IPS DF 6.9 (cell line): ENCODE results near the gene TNFRSF1B.
"Not testable (repeated sequence)": the region's sequence is repeated elsewhere in the genome, so short reads cannot be mapped to it uniquely, and the experiment has no call there.

ENCODE experiments used
- DNase-seq: peaks from one replicate; pipeline ENCODE4 v3.0.0-alpha.2; 2013; ENCODE audit warnings: low read depth, low spot score
- H3K27ac ChIP-seq: one replicate; pipeline ENCODE4 v1.5.1; 2013; ENCODE audit warnings: low read length, control low read depth
- H3K27me3 ChIP-seq: 2 replicates; pipeline ENCODE4 v1.6.1; 2013; ENCODE audit warnings: mild to moderate bottlenecking, low read length; ENCODE audit not compliant: control insufficient read depth, insufficient read depth
- H3K36me3 ChIP-seq: 2 replicates; pipeline ENCODE4 v1.6.1; 2013; ENCODE audit warnings: low read length; ENCODE audit not compliant: control insufficient read depth, insufficient read depth
- H3K4me1 ChIP-seq: 2 replicates; pipeline ENCODE4 v1.6.1; 2013; ENCODE audit warnings: low read length; ENCODE audit not compliant: control insufficient read depth, insufficient read depth
- H3K4me3 ChIP-seq: 2 replicates; pipeline ENCODE4 v1.5.1; 2013; ENCODE audit warnings: mild to moderate bottlenecking, low read length
- H3K9me3 ChIP-seq: 2 replicates; pipeline ENCODE4 v1.6.1; 2013; ENCODE audit warnings: low read length, inconsistent platforms; ENCODE audit not compliant: control insufficient read depth, insufficient read depth
- WGBS: extraction: QIAGEN DNeasy Blood & Tissue Kit; methylation state at CpG from one replicate; pipeline ENCODE4 v1.1.7; 2013; ENCODE audit warnings: mixed read lengths, missing lambda C conversion rate; ENCODE audit not compliant: insufficient read length, insufficient coverage; 5-methylcytosine and 5-hydroxymethylcytosine counted together

Gene TNFRSF1B

DNA sequence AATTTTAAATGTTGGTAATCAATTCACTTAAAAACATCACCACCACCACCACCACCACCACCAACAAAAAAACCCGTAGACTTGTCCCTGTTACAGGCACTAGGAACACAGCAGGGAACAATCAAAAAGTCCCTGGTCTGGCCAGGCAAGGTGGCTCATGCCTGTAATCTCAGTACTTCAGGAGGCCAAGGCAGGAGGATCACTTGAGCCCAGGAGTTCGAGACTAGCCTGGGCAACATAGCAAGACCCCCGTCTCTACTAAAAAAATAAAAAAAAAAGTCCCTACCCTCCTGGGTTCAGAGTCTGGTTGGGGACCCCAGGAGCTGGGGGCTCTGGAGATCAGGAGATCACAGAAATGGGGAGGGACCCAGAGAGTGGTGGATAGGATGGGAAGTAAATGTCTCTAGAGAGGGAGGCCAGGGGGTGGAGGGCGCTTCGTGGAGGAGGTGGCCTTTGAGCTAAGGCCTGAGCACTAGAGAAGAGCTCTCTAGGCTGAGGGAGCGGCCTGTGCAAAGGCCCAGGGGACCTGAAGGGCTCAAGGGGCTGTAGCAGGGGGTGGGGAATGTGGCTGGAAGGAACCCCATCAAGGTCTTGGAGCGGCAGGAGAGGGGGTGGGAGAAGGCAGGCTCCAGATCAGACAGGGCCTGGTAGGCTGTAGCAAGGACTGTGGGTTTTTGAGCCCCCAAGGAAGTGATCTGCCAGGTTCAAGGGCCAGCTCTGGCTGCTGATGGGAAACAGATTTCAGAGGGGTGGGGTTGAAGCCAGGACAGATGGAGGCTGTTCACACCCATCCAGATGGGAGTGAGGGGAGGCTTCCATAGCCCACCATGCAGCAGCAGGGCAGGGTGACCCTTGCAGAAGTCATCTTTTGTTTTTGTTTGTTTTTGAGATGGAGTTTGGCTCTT lies 38.2 kb downstream of the TNFRSF1B start:
- DNase-seq: no peak
- no CpG with 5 or more reads among the region's 7 CpGs for WGBS
- Histone ChIP-seq H3K27ac (no peak overlapping the region), H3K4me3 (no peak overlapping the region), H3K9me3 (no peaks in the 10 kb centered on the region), H3K4me1 (peaks cover 5% of the 10 kb centered on the region), H3K36me3 (no peaks in the 10 kb centered on the region; the same call in 1 of the 2 replicates), H3K27me3 (no peaks in the 10 kb centered on the region)

DNA sequence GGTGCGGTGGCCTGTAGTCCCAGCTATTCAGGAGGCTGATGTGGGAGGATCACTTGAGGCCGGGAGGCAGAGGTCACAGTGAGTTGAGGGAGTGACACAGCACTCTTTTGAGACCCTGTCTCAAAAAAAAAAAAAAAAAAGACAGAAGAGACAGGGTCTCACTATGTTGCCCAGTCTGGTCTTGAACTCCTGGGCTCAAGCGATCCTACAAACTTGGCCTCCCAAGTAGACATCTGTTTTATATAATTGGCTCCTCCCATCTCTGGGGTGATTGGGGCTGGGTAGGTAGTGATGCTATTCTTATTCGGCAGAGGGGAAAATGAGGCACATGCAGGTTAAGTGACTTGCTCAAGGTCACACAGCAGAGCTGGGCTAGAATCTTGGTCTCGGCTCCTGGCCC lies 39.4 kb downstream of the TNFRSF1B start:
- Histone ChIP-seq H3K4me3 (no peak overlapping the region), H3K4me1 (peaks cover 5% of the 10 kb centered on the region)
- WGBS: no CpG with 5 or more reads among the region's 5 CpGs

DNA sequence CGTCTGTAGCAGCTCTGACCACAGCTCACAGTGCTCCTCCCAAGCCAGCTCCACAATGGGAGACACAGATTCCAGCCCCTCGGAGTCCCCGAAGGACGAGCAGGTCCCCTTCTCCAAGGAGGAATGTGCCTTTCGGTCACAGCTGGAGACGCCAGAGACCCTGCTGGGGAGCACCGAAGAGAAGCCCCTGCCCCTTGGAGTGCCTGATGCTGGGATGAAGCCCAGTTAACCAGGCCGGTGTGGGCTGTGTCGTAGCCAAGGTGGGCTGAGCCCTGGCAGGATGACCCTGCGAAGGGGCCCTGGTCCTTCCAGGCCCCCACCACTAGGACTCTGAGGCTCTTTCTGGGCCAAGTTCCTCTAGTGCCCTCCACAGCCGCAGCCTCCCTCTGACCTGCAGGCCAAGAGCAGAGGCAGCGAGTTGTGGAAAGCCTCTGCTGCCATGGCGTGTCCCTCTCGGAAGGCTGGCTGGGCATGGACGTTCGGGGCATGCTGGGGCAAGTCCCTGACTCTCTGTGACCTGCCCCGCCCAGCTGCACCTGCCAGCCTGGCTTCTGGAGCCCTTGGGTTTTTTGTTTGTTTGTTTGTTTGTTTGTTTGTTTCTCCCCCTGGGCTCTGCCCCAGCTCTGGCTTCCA lies 40.1 kb downstream of the TNFRSF1B start:
- Histone ChIP-seq H3K4me3 (no peak overlapping the region), H3K27ac (no peak overlapping the region), H3K4me1 (peaks cover 5% of the 10 kb centered on the region), H3K27me3 (no peaks in the 10 kb centered on the region), H3K36me3 (no peaks in the 10 kb centered on the region; the same call in 1 of the 2 replicates), H3K9me3 (no peaks in the 10 kb centered on the region)
- no CpG with 5 or more reads among the region's 17 CpGs for WGBS
- DNase-seq: no peak

More for the DNA sequence above, 39.4 kb downstream of the TNFRSF1B start:
- Histone ChIP-seq H3K27me3 (no peaks in the 10 kb centered on the region), H3K9me3 (no peaks in the 10 kb centered on the region), H3K27ac (no peak overlapping the region), H3K36me3 (no peaks in the 10 kb centered on the region; the same call in 1 of the 2 replicates)
- no peak for DNase-seq

DNA sequence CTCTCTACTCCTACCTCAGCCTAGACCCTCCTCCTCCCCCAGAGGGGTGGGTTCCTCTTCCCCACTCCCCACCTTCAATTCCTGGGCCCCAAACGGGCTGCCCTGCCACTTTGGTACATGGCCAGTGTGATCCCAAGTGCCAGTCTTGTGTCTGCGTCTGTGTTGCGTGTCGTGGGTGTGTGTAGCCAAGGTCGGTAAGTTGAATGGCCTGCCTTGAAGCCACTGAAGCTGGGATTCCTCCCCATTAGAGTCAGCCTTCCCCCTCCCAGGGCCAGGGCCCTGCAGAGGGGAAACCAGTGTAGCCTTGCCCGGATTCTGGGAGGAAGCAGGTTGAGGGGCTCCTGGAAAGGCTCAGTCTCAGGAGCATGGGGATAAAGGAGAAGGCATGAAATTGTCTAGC lies 41.5 kb downstream of the TNFRSF1B start:
- Histone ChIP-seq H3K9me3 (no peaks in the 10 kb centered on the region), H3K4me3 (no peak overlapping the region), H3K27me3 (no peaks in the 10 kb centered on the region), H3K4me1 (peaks cover 5% of the 10 kb centered on the region), H3K36me3 (no peaks in the 10 kb centered on the region), H3K27ac (no peak overlapping the region)
- DNase-seq: no peak
- no CpG with 5 or more reads among the region's 6 CpGs for WGBS

DNA sequence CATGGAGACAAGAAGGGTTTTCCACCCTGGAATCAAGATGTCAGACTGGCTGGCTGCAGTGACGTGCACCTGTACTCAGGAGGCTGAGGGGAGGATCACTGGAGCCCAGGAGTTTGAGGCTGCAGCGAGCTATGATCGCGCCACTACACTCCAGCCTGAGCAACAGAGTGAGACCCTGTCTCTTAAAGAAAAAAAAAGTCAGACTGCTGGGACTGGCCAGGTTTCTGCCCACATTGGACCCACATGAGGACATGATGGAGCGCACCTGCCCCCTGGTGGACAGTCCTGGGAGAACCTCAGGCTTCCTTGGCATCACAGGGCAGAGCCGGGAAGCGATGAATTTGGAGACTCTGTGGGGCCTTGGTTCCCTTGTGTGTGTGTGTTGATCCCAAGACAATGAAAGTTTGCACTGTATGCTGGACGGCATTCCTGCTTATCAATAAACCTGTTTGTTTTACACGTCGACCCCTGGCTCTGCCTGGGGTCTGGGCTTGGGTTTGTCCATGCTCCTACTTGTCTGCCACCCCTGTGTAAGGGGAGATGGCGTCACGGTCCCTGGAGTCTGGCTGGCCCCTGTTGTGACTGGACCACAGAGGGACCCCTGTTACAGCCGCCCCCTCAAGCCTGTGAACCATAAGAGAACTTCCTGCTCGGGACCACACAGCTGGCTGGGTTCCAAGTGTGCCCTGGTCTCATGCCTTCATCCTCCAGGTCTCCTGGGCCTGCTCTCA lies 42.1 kb downstream of the TNFRSF1B start:
- Histone ChIP-seq H3K27ac (no peak overlapping the region), H3K4me1 (peaks cover 5% of the 10 kb centered on the region), H3K9me3 (no peaks in the 10 kb centered on the region), H3K36me3 (no peaks in the 10 kb centered on the region), H3K27me3 (no peaks in the 10 kb centered on the region), H3K4me3 (no peak overlapping the region)
- DNase-seq: peak; percentile 85
- no CpG with 5 or more reads among the region's 14 CpGs for WGBS

DNA sequence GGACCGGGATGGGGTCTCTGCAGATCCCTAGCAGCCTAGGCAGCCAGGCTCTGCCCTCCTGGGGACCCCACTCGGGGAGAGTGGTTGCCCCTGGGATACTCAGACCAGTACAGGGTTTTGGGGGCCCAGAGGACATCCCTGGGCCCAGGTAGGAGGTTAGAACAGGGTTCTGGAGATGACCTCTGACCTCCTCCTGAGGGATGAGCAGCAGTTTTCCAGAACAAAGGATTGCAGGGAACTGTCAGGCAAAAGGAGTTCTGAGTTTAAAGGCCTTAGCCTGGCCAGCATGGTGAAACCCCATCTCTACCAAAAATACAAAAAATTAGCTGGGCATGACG lies 42.7 kb downstream of the TNFRSF1B start:
- no peak for DNase-seq
- Histone ChIP-seq H3K27me3 (no peaks in the 10 kb centered on the region), H3K9me3 (no peaks in the 10 kb centered on the region), H3K27ac (no peak overlapping the region), H3K4me1 (no peaks in the 10 kb centered on the region; the same call in 1 of the 2 replicates), H3K4me3 (no peak overlapping the region), H3K36me3 (no peaks in the 10 kb centered on the region)
- WGBS: no CpG with 5 or more reads among the region's 3 CpGs

DNA sequence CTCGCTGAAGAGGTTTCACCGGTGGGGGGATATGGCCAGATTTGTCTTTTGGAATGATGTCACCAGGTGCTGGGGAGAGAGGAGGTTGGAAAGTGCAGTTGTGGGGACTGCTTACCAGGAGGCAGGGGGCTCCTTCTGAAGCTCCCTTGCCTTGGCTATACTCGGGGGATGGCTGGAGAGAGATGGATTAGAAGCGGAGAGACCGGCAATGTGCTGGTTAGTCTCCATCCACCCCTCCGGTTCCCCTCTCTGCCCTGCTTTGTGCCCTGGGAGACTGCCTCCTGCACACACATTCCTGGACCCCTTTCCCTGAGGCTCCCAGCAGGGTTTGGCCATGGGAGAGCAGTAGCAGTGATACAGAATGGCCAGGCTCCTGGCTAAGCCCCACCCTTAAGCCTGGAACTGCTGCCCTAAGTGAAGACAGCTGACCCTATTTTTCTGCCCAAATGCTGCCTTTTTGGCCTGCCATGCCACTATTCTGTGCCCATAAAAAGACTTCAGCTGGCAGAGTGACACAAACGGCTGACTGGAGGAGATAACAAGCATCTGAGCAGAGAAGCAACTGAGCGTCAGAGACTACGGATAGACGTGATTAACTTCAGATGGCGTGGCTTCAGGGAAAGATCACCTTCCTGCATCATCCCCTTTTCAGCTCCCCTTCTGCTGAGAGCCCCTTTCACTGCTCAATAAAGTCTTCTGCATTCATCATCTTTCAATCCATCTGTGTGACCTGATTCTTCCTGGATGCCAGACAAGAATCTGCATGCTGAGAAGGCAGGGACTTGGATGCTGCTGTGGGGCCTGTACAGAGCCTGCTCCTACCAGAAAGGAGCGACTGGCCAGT lies 48.5 kb downstream of the TNFRSF1B start:
- no peaks in the 10 kb centered on the region for H3K36me3 ChIP-seq
- H3K27me3 ChIP-seq: no peaks in the 10 kb centered on the region
- H3K27ac ChIP-seq: no peak overlapping the region
- no peaks in the 10 kb centered on the region; the same call in 1 of the 2 replicates for H3K9me3 ChIP-seq
- no CpG with 5 or more reads among the region's 12 CpGs for whole genome bisulfite sequencing
- DNase-seq: no peak
- H3K4me1 ChIP-seq: no peaks in the 10 kb centered on the region
- no peak overlapping the region for H3K4me3 ChIP-seq

DNA sequence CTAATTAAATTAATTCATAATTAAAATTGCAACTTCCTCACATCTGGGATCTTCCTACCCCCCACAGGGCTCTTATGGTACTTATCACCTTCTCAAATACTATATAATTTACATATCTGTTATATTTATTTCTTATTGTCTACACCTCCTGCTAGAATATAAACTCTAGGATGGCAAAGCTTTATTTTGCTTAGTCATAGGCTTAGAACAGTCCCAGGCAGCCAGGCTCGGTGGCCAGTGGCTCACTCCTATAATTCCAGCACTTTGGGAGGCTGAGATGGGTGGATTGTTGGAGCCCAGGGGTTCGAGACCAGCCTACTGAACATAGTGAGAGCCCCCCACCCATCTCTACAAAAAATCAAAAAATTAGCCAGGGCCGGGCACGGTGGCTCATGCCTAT lies 53.0 kb downstream of the TNFRSF1B start:
- DNase-seq: no peak
- H3K27me3 ChIP-seq: no peaks in the 10 kb centered on the region
- no CpG with 5 or more reads among the region's 4 CpGs for WGBS
- peaks cover 2% of the 10 kb centered on the region for H3K9me3 ChIP-seq
- H3K36me3 ChIP-seq: no peaks in the 10 kb centered on the region
- H3K4me1 ChIP-seq: no peaks in the 10 kb centered on the region
- H3K4me3 ChIP-seq: no peak overlapping the region
- H3K27ac ChIP-seq: no peak overlapping the region

DNA sequence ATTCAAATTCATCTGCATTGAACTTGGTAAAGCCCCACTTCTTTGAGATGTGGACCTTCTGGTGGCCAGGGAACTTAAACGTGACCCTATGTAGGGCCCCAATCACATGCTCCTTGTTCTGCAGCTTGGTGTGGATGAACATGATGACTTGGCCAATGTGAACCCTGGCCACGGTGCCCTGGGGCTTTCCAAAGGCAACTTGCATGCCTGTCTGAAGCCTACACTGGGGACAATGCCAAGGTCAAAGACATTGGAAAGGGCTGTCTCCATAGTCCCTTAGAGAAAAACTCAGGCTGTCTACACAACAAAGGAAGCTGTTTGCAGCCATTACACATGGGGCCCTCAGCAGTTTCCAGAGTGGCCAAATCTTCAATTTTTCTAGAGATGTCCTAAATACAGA lies 54.1 kb downstream of the TNFRSF1B start:
- Histone ChIP-seq H3K4me3 (no peak overlapping the region), H3K27me3 (no peaks in the 10 kb centered on the region), H3K4me1 (no peaks in the 10 kb centered on the region), H3K27ac (no peak overlapping the region), H3K36me3 (no peaks in the 10 kb centered on the region), H3K9me3 (peaks cover 2% of the 10 kb centered on the region)
- DNase-seq: no peak
- no CpG with 5 or more reads among the region's 2 CpGs for WGBS

DNA sequence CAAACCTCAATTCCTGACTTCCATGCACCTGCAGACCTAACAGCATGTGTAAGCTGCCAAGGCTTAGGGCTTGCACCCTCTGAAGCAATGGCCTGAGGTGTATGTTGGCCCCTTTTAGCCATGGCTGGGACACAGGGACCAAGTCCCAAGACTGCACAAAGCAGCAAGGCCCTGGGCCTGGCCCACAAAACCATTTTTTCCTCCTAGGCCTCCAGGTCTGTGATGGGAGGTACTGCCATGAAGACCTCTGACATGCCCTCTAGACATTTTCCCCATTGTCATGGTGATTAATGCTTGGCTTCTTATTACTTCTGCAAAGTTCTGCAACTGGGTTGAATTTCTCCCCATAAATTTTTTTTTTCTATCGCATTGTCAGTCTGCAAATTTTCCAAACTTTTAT lies 55.9 kb downstream of the TNFRSF1B start:
- not testable (repeated sequence) for H3K9me3 ChIP-seq, H3K4me3 ChIP-seq, H3K27ac ChIP-seq, H3K36me3 ChIP-seq, DNase-seq, H3K4me1 ChIP-seq, H3K27me3 ChIP-seq
- no CpG with 5 or more reads among the region's 1 CpG for WGBS
